Measurements from ENCODE around the gene DGKB.

- no peak for TF ChIP-seq PKNOX1 (IDR thresholded peaks at IDR 0.05)
- no peak for TF ChIP-seq FOXA1 (IDR thresholded peaks at IDR 0.05)
- no peak for TF ChIP-seq FOXM1 (IDR thresholded peaks at IDR 0.05; ENCODE audit: borderline replicate concordance)
- no peak for TF ChIP-seq SUZ12 (IDR thresholded peaks at IDR 0.05)
- TF ChIP-seq FOXK2 (IDR thresholded peaks at IDR 0.05): no peak
- TF ChIP-seq ARNT (IDR thresholded peaks at IDR 0.05): no peak
Measured at GRCh38 chr7:14418633-14419032, 483.9 kb downstream of the DGKB start.

All from HEK293T (cell line).